H1 (cell line): ENCODE results near the gene SYT10. TPM values are rescaled to one million over a fixed set of nuclear protein-coding genes. Genes with fewer than 3 reads are reported as not detected.

Experiments
- CTCF ChIA-PET: fragments of 300-600 bp; sonication (Branson Sonifier 250); formaldehyde crosslinking; loops from one replicate; lab custom pipeline; 2021; ENCODE audit not compliant: partially characterized antibody; lab: Charles Lee
- POLR2A ChIA-PET: fragments of 300-600 bp; sonication (Branson Sonifier 250); formaldehyde crosslinking; loops from one replicate; lab custom pipeline; 2021; ENCODE audit warnings: inconsistent platforms; ENCODE audit not compliant: partially characterized antibody; lab: Charles Lee
- DNase-seq, 2 experiments: peaks; one replicate each; pipeline versions ENCODE4 v3.0.0 to v3.0.0-alpha.2; 2010 to 2022; ENCODE audit warnings: low spot score in 2 of 2, low read depth in 1 of 2, mixed read lengths in 1 of 2
- FAIRE-seq: peaks from 2 replicates; lab custom pipeline; 2011; peaks lifted over from hg19 to GRCh38; lab: Jason Lieb, UNC
- H2AFZ ChIP-seq: 2 replicates; pipeline ENCODE4 v1.8.1; 2012; ENCODE audit warnings: low read length, inconsistent platforms
- H2AK5ac ChIP-seq: 2 replicates; pipeline ENCODE4 v1.6.1; 2013; ENCODE audit warnings: low read depth, low read length
- H2BK120ac ChIP-seq: replicated peaks from 2 replicates; pipeline ENCODE3; 2013; ENCODE audit warnings: low read depth, low read length, inconsistent platforms
- H2BK12ac ChIP-seq: 2 replicates; pipeline ENCODE4 v1.6.1; 2013; ENCODE audit warnings: low read depth, low read length
- H2BK15ac ChIP-seq: 2 replicates; pipeline ENCODE4 v1.6.1; 2013; ENCODE audit warnings: low read length
- H2BK20ac ChIP-seq: 2 replicates; pipeline ENCODE4 v1.6.1; 2013; ENCODE audit warnings: low read length
- H2BK5ac ChIP-seq: 2 replicates; pipeline ENCODE4 v1.6.1; 2013; ENCODE audit warnings: low read depth, low read length
- H3K14ac ChIP-seq: 2 replicates; pipeline ENCODE4 v1.6.1; 2013; ENCODE audit warnings: inconsistent platforms; ENCODE audit not compliant: insufficient read length
- H3K18ac ChIP-seq: 2 replicates; pipeline ENCODE4 v1.6.1; 2013; ENCODE audit warnings: low read length; ENCODE audit errors: extremely low read depth
- H3K23ac ChIP-seq: 2 replicates; pipeline ENCODE4 v1.6.1; 2013; ENCODE audit warnings: inconsistent platforms; ENCODE audit not compliant: insufficient read length
- H3K23me2 ChIP-seq: 2 replicates; pipeline ENCODE4 v1.6.1; 2013; ENCODE audit warnings: low read depth, low read length
- H3K27ac ChIP-seq: 2 replicates; pipeline ENCODE4 v1.6.1; 2011; ENCODE audit warnings: low read depth, low read length, inconsistent platforms
- H3K27me3 ChIP-seq, 4 experiments: replicated peaks in 1 of 4; 1 replicate in 1 of 4; 2 replicates in 3 of 4; pipeline versions ENCODE4 v1.6.1 to v1.8.1; 2011 to 2013; ENCODE audit warnings: low read length in 3 of 4, mild to moderate bottlenecking in 3 of 4, inconsistent platforms in 2 of 4, mixed read lengths in 2 of 4, moderate library complexity in 1 of 4; ENCODE audit not compliant: control insufficient read depth in 3 of 4, insufficient read depth in 3 of 4; ENCODE audit errors: extremely low read depth in 1 of 4
- H3K36me3 ChIP-seq, 4 experiments: 2 replicates each; pipeline versions ENCODE4 v1.6.1 to v1.8.1; 2011 to 2013; ENCODE audit warnings: mild to moderate bottlenecking in 4 of 4, low read length in 3 of 4, moderate library complexity in 2 of 4, control low read depth in 1 of 4, inconsistent platforms in 1 of 4; ENCODE audit not compliant: insufficient read depth in 4 of 4, control insufficient read depth in 2 of 4
- H3K4ac ChIP-seq: replicated peaks from 2 replicates; pipeline ENCODE3; 2013; ENCODE audit warnings: low read length, low read depth, mixed read lengths, inconsistent platforms; ENCODE audit not compliant: insufficient read length
- H3K4me1 ChIP-seq, 4 experiments: replicated peaks in 1 of 4; 1 replicate in 1 of 4; 2 replicates in 3 of 4; pipeline versions ENCODE4 v1.6.1 to v1.8.1; 2011 to 2013; ENCODE audit warnings: low read length in 3 of 4, inconsistent platforms in 2 of 4, mixed read lengths in 1 of 4; ENCODE audit not compliant: insufficient read depth in 4 of 4, control insufficient read depth in 3 of 4
- H3K4me2 ChIP-seq, 2 experiments: 2 replicates each; pipeline versions ENCODE4 v1.6.1 to v1.8.1; 2011 to 2013; ENCODE audit warnings: low read depth in 2 of 2, low read length in 2 of 2, control low read depth in 1 of 2, inconsistent platforms in 1 of 2, mild to moderate bottlenecking in 1 of 2; ENCODE audit not compliant: insufficient read depth in 1 of 2
- H3K4me3 ChIP-seq, 4 experiments: fragments of 200-600, 300-600 bp in 1 of 4; sonication (generic), shearing (Covaris generic), sonication (Bioruptor Twin) in 1 of 4; 2 replicates each; pipeline versions ENCODE4 v1.5.1 to v1.8.1; 2011 to 2016; ENCODE audit warnings: low read length in 4 of 4, low read depth in 3 of 4, control low read depth in 2 of 4, inconsistent platforms in 2 of 4, mild to moderate bottlenecking in 2 of 4, mixed read lengths in 1 of 4, moderate library complexity in 1 of 4; ENCODE audit not compliant: insufficient read depth in 2 of 4; ENCODE audit errors: extremely low read depth in 1 of 4
- H3K56ac ChIP-seq: replicated peaks from 2 replicates; pipeline ENCODE3; 2013; ENCODE audit warnings: low read depth, mild to moderate bottlenecking, mixed read lengths, low read length, inconsistent platforms; ENCODE audit not compliant: insufficient read length
- H3K79me1 ChIP-seq: 2 replicates; pipeline ENCODE4 v1.6.1; 2013; ENCODE audit warnings: low read depth, low read length, control low read depth
- H3K79me2 ChIP-seq, 2 experiments: 2 replicates each; pipeline versions ENCODE4 v1.6.1 to v1.8.1; 2012 to 2013; ENCODE audit warnings: low read length in 2 of 2, mild to moderate bottlenecking in 2 of 2, inconsistent platforms in 1 of 2; ENCODE audit not compliant: insufficient read depth in 2 of 2, control insufficient read depth in 1 of 2
- H3K9ac ChIP-seq, 4 experiments: replicated peaks in 1 of 4; 1 replicate in 1 of 4; 2 replicates in 3 of 4; pipeline versions ENCODE4 v1.6.1 to v1.8.1; 2011 to 2013; ENCODE audit warnings: low read depth in 3 of 4, low read length in 3 of 4, control low read depth in 2 of 4, mild to moderate bottlenecking in 2 of 4, moderate library complexity in 2 of 4, inconsistent platforms in 1 of 4; ENCODE audit errors: extremely low read depth in 1 of 4
- H3K9me3 ChIP-seq, 2 experiments: 2 replicates each; pipeline versions ENCODE4 v1.6.1 to v1.8.1; 2012 to 2013; ENCODE audit warnings: mild to moderate bottlenecking in 2 of 2, moderate library complexity in 2 of 2, control low read depth in 1 of 2, inconsistent platforms in 1 of 2, low read depth in 1 of 2, low read length in 1 of 2, mixed read lengths in 1 of 2; ENCODE audit not compliant: insufficient read depth in 2 of 2
- H4K20me1 ChIP-seq, 2 experiments: replicated peaks in 1 of 2; 2 replicates each; pipeline versions ENCODE3 to v1.8.1; 2011 to 2013; ENCODE audit warnings: inconsistent platforms in 2 of 2, low read length in 2 of 2, mild to moderate bottlenecking in 1 of 2; ENCODE audit not compliant: insufficient read depth in 2 of 2, control insufficient read depth in 1 of 2
- H4K5ac ChIP-seq: 2 replicates; pipeline ENCODE4 v1.6.1; 2013; ENCODE audit warnings: low read length, low read depth, mixed read lengths, inconsistent platforms; ENCODE audit not compliant: insufficient read length
- H4K8ac ChIP-seq: 2 replicates; pipeline ENCODE4 v1.8.0; 2013; ENCODE audit warnings: mild to moderate bottlenecking, moderate library complexity, low read length, inconsistent platforms; ENCODE audit not compliant: insufficient read depth; ENCODE audit errors: extremely low read depth
- H4K91ac ChIP-seq: replicated peaks from 2 replicates; pipeline ENCODE3; 2013; ENCODE audit warnings: low read length, mixed read lengths, inconsistent platforms; ENCODE audit not compliant: insufficient read length
- BACH1 ChIP-seq: IDR thresholded peaks from 2 replicates; pipeline ENCODE4 v1.6.1; 2012; ENCODE audit warnings: low read length, improper control_type of control experiment
- CREB1 ChIP-seq: IDR thresholded peaks from 2 replicates; pipeline ENCODE4 v1.6.1; 2012; ENCODE audit warnings: inconsistent platforms
- GABPA ChIP-seq: IDR thresholded peaks from 2 replicates; pipeline ENCODE4 v1.6.1; 2011; ENCODE audit warnings: mild to moderate bottlenecking, low read length, moderate library complexity, borderline replicate concordance; ENCODE audit not compliant: insufficient read depth
- JUN ChIP-seq: IDR thresholded peaks from 2 replicates; pipeline ENCODE4 v1.6.1; 2011; ENCODE audit warnings: low read depth, mild to moderate bottlenecking, improper control_type of control experiment, low read length
- NANOG ChIP-seq: IDR thresholded peaks from 2 replicates; pipeline ENCODE4 v1.6.1; 2011; ENCODE audit warnings: low read length, low read depth, mild to moderate bottlenecking, inconsistent platforms; ENCODE audit not compliant: insufficient read depth, poor library complexity, severe bottlenecking
- NRF1 ChIP-seq: IDR thresholded peaks from 2 replicates; pipeline ENCODE4 v1.6.1; 2011; ENCODE audit warnings: mild to moderate bottlenecking, low read depth, low read length, improper control_type of control experiment
- PHF8 ChIP-seq: fragments of 200-600 bp; sonication (generic); conservative IDR thresholded peaks from 2 replicates; pipeline ENCODE4 v1.7.1; 2012; ENCODE audit warnings: low read depth, mild to moderate bottlenecking, inconsistent platforms, low read length, moderate library complexity
- RAD21 ChIP-seq, 2 experiments: IDR thresholded peaks in 1 of 2; conservative IDR thresholded peaks in 1 of 2; 2 replicates each; pipeline ENCODE4 v1.6.1; 2011; ENCODE audit warnings: low read depth in 2 of 2, low read length in 2 of 2, improper control_type of control experiment in 1 of 2, inconsistent platforms in 1 of 2, mild to moderate bottlenecking in 1 of 2, moderate library complexity in 1 of 2
- RXRA ChIP-seq: IDR thresholded peaks from 2 replicates; pipeline ENCODE4 v1.6.1; 2011; ENCODE audit warnings: low read depth, mild to moderate bottlenecking, low read length, moderate library complexity; ENCODE audit not compliant: insufficient read depth
- SIRT6 ChIP-seq: IDR thresholded peaks from one replicate; pipeline ENCODE4 v1.7.1; 2012; ENCODE audit warnings: low read length, inconsistent platforms
- SRF ChIP-seq: IDR thresholded peaks from 2 replicates; pipeline ENCODE4 v1.6.1; 2011; ENCODE audit warnings: mild to moderate bottlenecking, low read depth, low read length, moderate library complexity
- SUZ12 ChIP-seq: fragments of 200-600 bp; sonication (generic); IDR thresholded peaks from 2 replicates; pipeline ENCODE4 v1.6.1; 2012; ENCODE audit warnings: mild to moderate bottlenecking, inconsistent platforms, low read length, moderate library complexity, mixed read lengths
- WGBS, 2 experiments: shearing (Covaris generic) in 1 of 2; methylation state at CpG; one replicate each; pipeline versions ENCODE4 v1.1.6 to v1.1.7; 2013 to 2015; ENCODE audit warnings: low lambda C conversion rate in 2 of 2, mixed read lengths in 2 of 2, inconsistent platforms in 1 of 2, low coverage in 1 of 2, missing lambda C conversion rate in 1 of 2; ENCODE audit not compliant: insufficient replicate concordance in 2 of 2, insufficient coverage in 1 of 2, insufficient read length in 1 of 2; ENCODE audit errors: extremely low coverage in 1 of 2, missing lambda C conversion rate in 1 of 2; 5-methylcytosine and 5-hydroxymethylcytosine counted together
- polyA plus RNA-seq, 7 experiments: library from polyadenylated mRNA; depleted of rRNA in 3 of 7; stranded (reverse) in 5 of 7; unstranded in 2 of 7; fragments of >200 nt in 5 of 7; fragments of 200-250 nt in 2 of 7; gene quantifications; 1 replicate in 5 of 7; 2 replicates in 1 of 7; 4 replicates in 1 of 7; pipeline versions ENCODE4 v1.2.1 to v1.2.3, GENCODE V29; 2011 to 2013; ENCODE audit warnings: missing spikeins in 2 of 7, mixed read lengths in 2 of 7
- total RNA-seq: library from RNA; stranded (reverse); fragmentation: NEBNext Ultra II Directional; extraction: Animal tissue kit (Norgen Biotek cat#: 25700); gene quantifications from 2 replicates; pipeline ENCODE4 v1.2.1, GENCODE V29; 2021

SYT10 gene
- total and polyA plus RNA-seq, 2 of the 8 experiments (the other 6 are each of a cell fraction or from before 2014, with no cell fraction given) = 0.97 to 2.6 TPM

DNA sequence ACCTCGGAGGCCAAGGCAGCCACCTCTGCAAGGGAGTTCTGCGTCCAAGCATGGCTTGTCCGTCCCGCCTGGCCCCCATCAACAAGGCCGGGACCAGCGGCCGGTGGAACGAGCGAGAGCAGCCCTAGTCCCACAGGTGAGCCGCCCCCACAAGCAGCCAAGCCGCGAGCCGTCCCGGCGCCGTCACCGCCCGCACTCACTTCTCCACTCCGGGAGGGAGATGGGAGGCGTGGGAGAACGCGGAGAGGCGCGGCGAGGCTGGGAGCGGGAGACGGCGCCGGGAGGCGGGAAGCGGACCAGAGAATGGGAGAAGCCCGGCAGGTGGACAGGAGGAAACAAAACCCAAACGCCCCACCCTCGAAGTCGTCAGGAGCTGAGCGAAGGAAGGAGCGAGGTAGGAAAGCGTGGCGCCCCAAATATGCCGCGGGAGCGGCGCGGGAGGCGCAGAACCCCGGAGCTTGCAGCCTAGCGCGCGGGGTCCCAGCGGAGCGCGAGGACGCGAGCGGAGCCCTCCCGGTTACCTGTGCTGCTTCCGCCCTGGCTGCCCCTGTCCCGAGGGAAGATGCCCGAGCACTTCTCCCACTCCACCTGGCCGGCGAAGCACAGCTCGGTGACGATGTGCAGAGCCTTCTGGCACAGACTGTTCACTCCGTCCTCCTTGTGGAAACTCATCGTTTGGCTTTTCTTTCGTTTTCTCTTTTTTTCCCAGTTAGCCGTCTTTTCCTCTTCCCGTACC lies 600 bp downstream of the SYT10 start:
- H3K4ac ChIP-seq = no peak overlapping the region
- no peak overlapping the region for H3K56ac ChIP-seq
- no peak overlapping the region for H2BK120ac ChIP-seq
- H3K27me3 ChIP-seq = peaks cover 9 to 32% (median 25%) of the 10 kb centered on the region in 4 experiments
- no peak overlapping the region for H2BK5ac ChIP-seq
- H2AK5ac ChIP-seq = no peak overlapping the region
- H2AFZ ChIP-seq = peak overlapping the region; percentile 81
- H4K20me1 ChIP-seq = no peaks in the 10 kb centered on the region
- peaks cover 0 to 6% (median 0%) of the 10 kb centered on the region in 4 experiments; a peak in 2 of 7 replicates for H3K4me1 ChIP-seq
- H3K36me3 ChIP-seq = no peaks in the 10 kb centered on the region
- no peaks in the 10 kb centered on the region for H3K79me1 ChIP-seq
- peak overlapping the region in 3 of 4 experiments; percentile 64 to 73 (median 68); a peak in 6 of 7 replicates for H3K9ac ChIP-seq
- 1% methylated on average over 60 of the region's 68 CpGs; no CpG with 5 or more reads in 1 of the 2 experiments for WGBS, 2 experiments
- H4K8ac ChIP-seq = peak overlapping the region; percentile 91
- no peak overlapping the region for H3K14ac ChIP-seq
- ChIA-PET CTCF (interaction anchor here (2.9 kb wide), 1 partner anchor 12 kb away, joined by 11 read pairs; no protein-coding TSS in a partner anchor), POLR2A (interaction anchor here (1.7 kb wide), 1 partner anchor 167 kb away, joined by 3 read pairs; no protein-coding TSS in a partner anchor)
- H3K18ac ChIP-seq = peak overlapping the region; percentile 88
- no peak overlapping the region for H3K27ac ChIP-seq
- peak overlapping the region; percentile 58 to 78 (median 73) for H3K4me3 ChIP-seq
- H4K91ac ChIP-seq = no peak overlapping the region
- no peak for FAIRE-seq
- peak overlapping the region; percentile 91 for H2BK12ac ChIP-seq
- no peaks in the 10 kb centered on the region for H3K9me3 ChIP-seq
- H3K79me2 ChIP-seq = 0 out of 4 replicates have a peak, but pooled peaks cover 0 to 5% of the 10 kb centered on the region in 2 experiments
- H3K23me2 ChIP-seq = peaks cover 13% of the 10 kb centered on the region
- peak in 1 of 2 experiments; percentile 80 for DNase-seq
- no peak overlapping the region for H3K23ac ChIP-seq
- no peak overlapping the region for H2BK15ac ChIP-seq
- peak overlapping the region; percentile 85 to 100 for H3K4me2 ChIP-seq
- no peak overlapping the region for H4K5ac ChIP-seq
- 0 out of 2 replicates have a peak overlapping the region, but pooled peaks have one; percentile 21 for H2BK20ac ChIP-seq
- TF ChIP-seq PHF8 (no peak), JUN (no peak), SIRT6 (no peak), CREB1 (no peak), RAD21 (IDR thresholded peaks at IDR 0.05 in 1 of 2, conservative IDR thresholded peaks at IDR 0.05 in 1 of 2; ENCODE audit: low read depth in 2 of 2, low read length in 2 of 2) (0 out of 4 replicates have a peak, but pooled peaks of 1 of the 2 experiments have one; percentile 1), SUZ12 (peak; percentile 80), NRF1 (no peak), BACH1 (no peak), GABPA (no peak), NANOG (no peak), SRF (no peak), RXRA (no peak)
